ENCODE data around the gene TRIM9.
A peak's percentile ranks its signal among the peaks of the same experiment; 100 is the strongest.

TRIM9 gene

DNA sequence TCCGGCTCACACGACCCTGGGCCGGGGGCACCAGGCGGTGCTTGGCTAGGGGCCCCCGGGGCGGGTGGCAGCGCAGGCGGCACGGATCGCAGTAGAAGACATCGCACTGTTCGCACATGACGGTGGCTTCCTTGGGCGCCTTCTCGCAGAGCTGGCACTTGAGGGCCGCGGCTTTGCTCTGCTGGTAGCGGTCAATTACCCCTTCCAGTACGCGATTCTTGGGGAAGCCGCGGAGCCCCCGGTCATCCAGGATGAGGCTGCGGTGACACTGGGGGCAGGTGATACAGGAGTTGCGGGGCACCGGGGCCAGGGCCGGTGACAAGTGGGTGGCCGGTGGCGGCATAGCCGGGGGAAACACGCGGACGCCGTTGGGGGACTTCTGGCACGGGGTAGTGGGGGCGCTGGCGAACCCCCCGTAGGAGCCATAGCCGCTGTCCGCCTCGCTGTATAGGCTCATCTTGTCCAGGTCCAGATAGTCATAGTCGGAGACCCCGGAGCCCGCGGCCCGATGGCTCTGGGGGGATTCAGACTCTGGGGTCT, 553 bp downstream of the TRIM9 start:
- H3K4me3 ChIP-seq (ENCODE audit: low read depth, low read length): peak overlapping the region; percentile 79
- TF ChIP-seq, protein P1, sequence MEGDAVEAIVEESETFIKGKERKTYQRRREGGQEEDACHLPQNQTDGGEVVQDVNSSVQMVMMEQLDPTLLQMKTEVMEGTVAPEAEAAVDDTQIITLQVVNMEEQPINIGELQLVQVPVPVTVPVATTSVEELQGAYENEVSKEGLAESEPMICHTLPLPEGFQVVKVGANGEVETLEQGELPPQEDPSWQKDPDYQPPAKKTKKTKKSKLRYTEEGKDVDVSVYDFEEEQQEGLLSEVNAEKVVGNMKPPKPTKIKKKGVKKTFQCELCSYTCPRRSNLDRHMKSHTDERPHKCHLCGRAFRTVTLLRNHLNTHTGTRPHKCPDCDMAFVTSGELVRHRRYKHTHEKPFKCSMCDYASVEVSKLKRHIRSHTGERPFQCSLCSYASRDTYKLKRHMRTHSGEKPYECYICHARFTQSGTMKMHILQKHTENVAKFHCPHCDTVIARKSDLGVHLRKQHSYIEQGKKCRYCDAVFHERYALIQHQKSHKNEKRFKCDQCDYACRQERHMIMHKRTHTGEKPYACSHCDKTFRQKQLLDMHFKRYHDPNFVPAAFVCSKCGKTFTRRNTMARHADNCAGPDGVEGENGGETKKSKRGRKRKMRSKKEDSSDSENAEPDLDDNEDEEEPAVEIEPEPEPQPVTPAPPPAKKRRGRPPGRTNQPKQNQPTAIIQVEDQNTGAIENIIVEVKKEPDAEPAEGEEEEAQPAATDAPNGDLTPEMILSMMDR (IDR thresholded peaks at IDR 0.05; ENCODE audit: insufficient read depth, low read depth, low read length, missing control alignments): no peak
- DNase-seq (ENCODE audit: low read depth): no peak

DNA sequence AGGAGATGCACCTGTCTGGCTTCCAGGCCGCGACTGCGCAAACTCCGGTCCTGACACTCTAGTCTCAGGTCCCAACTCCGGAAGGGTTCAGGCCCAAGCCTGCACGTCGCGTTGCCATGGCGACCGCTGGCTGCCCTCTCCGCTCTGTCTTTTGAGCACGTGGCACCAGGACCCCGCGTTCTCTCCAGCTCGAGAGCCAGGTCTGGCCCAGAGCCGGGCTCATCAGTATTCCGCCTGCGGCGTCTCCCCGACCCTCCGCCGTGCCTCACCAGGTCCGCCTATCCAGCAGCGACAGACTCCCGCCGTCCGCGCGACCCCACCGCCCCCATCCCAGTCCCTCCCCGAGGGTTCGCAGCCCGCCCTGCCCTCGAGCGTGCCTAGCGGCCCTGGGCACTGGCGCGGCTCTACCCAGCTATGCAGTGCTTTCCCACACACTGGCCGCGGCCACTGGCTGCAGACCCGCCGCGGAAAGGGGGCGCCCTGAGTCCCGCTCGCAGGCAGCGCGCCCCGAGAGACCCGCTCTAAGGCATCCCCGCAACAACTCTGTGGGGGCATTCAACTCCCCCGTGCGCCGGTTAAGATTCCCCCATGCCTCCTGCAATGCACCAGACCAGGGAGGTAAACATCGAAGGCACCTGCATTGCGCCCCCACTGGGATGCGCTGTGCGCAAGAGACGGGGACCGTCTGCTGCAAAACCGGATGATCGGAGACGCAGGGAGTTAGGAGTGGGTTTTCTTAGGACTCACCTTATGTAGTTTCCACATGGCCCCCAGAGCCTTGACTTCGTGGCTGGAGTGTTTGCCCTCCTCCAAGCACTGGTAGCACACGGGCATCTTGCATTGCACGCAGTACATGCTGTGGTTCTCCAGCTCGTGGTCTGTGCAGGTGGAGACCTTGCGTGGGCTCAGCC, 1.3 kb downstream of the TRIM9 start:
- peak; percentile 55 for DNase-seq (ENCODE audit: low read depth)
- H3K4me3 ChIP-seq (ENCODE audit: low read depth, low read length): peak overlapping the region; percentile 79
- TF ChIP-seq, protein P1 (IDR thresholded peaks at IDR 0.05; ENCODE audit: insufficient read depth, low read depth, low read length, missing control alignments): peak; percentile 55

DNA sequence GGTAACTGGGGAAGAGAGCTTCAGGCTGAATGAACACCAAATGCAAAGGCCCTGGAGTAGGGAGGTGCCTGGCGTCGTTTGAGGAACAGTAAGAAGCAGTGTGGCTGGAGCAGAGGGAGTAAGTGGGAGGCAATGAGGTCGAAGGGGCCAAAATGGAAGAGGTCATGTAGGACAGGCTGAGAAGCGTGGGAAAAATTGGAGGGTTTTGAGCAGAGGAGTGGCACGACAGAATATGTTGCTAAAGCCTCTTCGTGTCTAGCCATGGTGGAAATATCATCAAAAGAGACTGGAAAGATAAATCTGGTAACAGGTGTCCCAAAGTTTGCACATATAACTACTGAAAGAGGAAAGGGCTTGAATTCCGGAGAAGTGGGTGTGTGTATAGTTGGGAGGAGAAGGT, 1.9 kb downstream of the TRIM9 start:
- H3K4me3 ChIP-seq (ENCODE audit: low read depth, low read length): no peak overlapping the region
- TF ChIP-seq, protein P1 (IDR thresholded peaks at IDR 0.05; ENCODE audit: insufficient read depth, low read depth, low read length, missing control alignments): no peak
- no peak for DNase-seq (ENCODE audit: low read depth)

DNA sequence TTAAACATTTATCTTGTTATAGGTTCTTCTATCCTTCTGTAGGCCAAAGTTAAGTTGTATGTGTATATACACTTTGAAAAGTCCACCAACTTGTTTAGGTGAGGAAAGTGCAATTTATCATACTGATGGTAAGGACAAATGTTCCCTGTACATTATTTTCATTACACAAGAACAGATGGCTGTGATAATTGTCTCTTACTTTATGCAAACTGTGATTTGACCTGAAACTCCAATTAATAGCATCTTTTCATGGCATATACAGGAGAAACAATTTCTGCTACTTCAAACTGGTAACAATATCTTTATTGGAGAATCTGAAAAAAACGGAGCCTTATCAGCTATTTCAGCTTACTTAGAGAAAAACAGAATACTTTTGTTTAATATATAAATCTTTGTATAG, 5.6 kb downstream of the TRIM9 start:
- no peak for DNase-seq (ENCODE audit: low read depth)
- TF ChIP-seq, protein P1 (IDR thresholded peaks at IDR 0.05; ENCODE audit: insufficient read depth, low read depth, low read length, missing control alignments): no peak
- no peak overlapping the region for H3K4me3 ChIP-seq (ENCODE audit: low read depth, low read length)

- TF ChIP-seq, protein P1 (IDR thresholded peaks at IDR 0.05; ENCODE audit: insufficient read depth, low read depth, low read length, missing control alignments): no peak
- H3K4me3 ChIP-seq (ENCODE audit: low read depth, low read length): no peak overlapping the region
- DNase-seq (ENCODE audit: low read depth): peak; percentile 29
Measured at GRCh38 chr14:51087031-51087441, 7.9 kb downstream of the TRIM9 start.

DNA sequence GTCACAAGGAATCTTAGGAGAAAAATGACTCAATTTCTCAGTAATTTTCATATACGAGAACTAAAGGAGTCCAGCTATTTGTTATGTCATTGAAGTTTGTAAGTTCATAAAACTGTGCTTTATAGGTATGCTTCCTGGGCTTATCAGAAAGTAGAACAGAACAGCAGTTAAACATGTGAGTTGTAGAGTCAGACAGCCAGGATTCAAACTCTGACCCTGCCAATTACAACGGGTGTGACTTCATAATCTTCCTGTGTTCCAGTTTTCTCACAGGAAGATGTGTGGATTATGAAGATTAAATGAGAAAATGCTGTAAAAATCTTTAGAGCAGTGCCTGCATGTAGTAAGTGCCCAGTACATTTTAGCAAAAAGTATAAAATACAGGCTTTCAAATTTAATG, 8.9 kb downstream of the TRIM9 start:
- no peak for DNase-seq (ENCODE audit: low read depth)
- H3K4me3 ChIP-seq (ENCODE audit: low read depth, low read length): no peak overlapping the region
- TF ChIP-seq, protein P1 (IDR thresholded peaks at IDR 0.05; ENCODE audit: insufficient read depth, low read depth, low read length, missing control alignments): no peak
